Esophagus squamous epithelium (tissue), 4 donors: Measurements from ENCODE around the gene TMEM63B.

Experiments used
- CTCF ChIP-seq, 6 experiments: fragments of 450-650 bp in 4 of 6; fragments of 200-600 bp in 2 of 6; sonication (generic) in 2 of 6; IDR thresholded peaks; one replicate each; pipeline ENCODE4 v1.5.1; 2016 to 2019; ENCODE audit warnings: antibody characterized with exemption in 6 of 6, mild to moderate bottlenecking in 4 of 6, moderate library complexity in 4 of 6
- POLR2A ChIP-seq, 4 donors: fragments of 450-650 bp; IDR thresholded peaks; one replicate each; pipeline ENCODE4 v1.6.1; 2017; ENCODE audit warnings: antibody characterized with exemption in 4 of 4, mild to moderate bottlenecking in 4 of 4, moderate library complexity in 3 of 4

- no peak for TF ChIP-seq CTCF (IDR thresholded peaks at IDR 0.05)
- no peak for TF ChIP-seq POLR2A (IDR thresholded peaks at IDR 0.05)
Observed at GRCh38 chr6:44138717-44139350, 11.5 kb downstream of the TMEM63B start.
